Colonic mucosa (tissue), 4 donors: ENCODE results near the gene PHF19. TPM values are rescaled to one million over a fixed set of nuclear protein-coding genes. Genes with fewer than 3 reads are reported as not detected.
A peak's percentile ranks its signal among the peaks of the same experiment; 100 is the strongest.

Experiments
- DNase-seq: peaks from one replicate; pipeline ENCODE4 v3.0.0-alpha.2; 2020
- H3K27ac ChIP-seq: fragments of 200-600 bp; one replicate; pipeline ENCODE4 v1.8.0; 2021
- H3K27me3 ChIP-seq: fragments of 200-600 bp; one replicate; pipeline ENCODE4 v1.8.0; 2021
- H3K36me3 ChIP-seq: fragments of 200-600 bp; one replicate; pipeline ENCODE4 v1.8.0; 2021
- H3K4me1 ChIP-seq: fragments of 200-600 bp; one replicate; pipeline ENCODE4 v1.8.0; 2021; ENCODE audit warnings: mild to moderate bottlenecking
- H3K4me3 ChIP-seq: fragments of 200-600 bp; one replicate; pipeline ENCODE4 v1.8.0; 2021
- H3K9ac ChIP-seq, 2 donors: one replicate each; pipeline ENCODE4 v1.7.0; 2013; ENCODE audit warnings: control low read depth in 2 of 2, low read depth in 2 of 2, low read length in 2 of 2
- H3K9me3 ChIP-seq: fragments of 200-600 bp; one replicate; pipeline ENCODE4 v1.8.0; 2021
- intact Hi-C: fragments of 100-400 bp; cut with DNase I; formaldehyde crosslinking; loops from one replicate; pipeline ENCODE4 v1.14.1; 2022
- total RNA-seq, 2 donors: library from RNA; stranded (reverse); fragmentation: NEBNext Ultra II Directional in 1 of 2; extraction: Animal tissue kit (Norgen Biotek cat#: 25700) in 1 of 2; gene quantifications; one replicate each; pipeline ENCODE4 v1.2.1, GENCODE V29; 2021
- TF ChIP-seq, protein P1 (sequence below): fragments of 200-600 bp; IDR thresholded peaks from one replicate; pipeline ENCODE4 v1.8.0; 2022; ENCODE audit warnings: antibody characterized with exemption, mild to moderate bottlenecking
- donor health status: healthy.
- donor health status: DM: no; HTN: no; CAD: no.
- donor health status: DM: no; HTN: no; CAD: no.

PHF19 gene
- total RNA-seq, 2 donors from 2014 or later, result 23.8 to 50.3 TPM

DNA sequence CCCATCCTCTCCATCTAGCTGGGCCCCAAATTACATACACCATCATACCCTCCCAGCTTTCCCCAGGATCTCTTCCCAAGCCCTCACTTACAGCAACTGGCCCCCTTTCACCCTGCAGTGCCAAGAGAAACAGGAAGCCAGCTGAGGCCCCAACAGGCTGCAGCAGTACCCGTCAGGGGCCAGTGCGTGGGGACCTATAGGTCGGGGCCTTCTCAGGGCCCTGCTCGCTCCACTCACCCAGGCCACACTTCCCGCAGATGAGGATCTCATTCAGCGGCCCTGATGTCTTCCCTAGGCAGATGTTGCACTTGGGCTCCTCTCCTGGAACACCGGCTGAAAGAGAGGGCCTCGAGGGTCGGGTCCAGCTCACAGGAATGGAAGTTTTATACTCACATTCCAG, 6.8 kb downstream of the PHF19 start:
- Histone ChIP-seq H3K36me3 (no peaks in the 10 kb centered on the region), H3K4me1 (peaks cover 9% of the 10 kb centered on the region), H3K27me3 (no peaks in the 10 kb centered on the region), H3K27ac (no peak overlapping the region), H3K9me3 (no peaks in the 10 kb centered on the region), H3K9ac (no peak overlapping the region), H3K4me3 (no peak overlapping the region)
- TF ChIP-seq, protein P1, sequence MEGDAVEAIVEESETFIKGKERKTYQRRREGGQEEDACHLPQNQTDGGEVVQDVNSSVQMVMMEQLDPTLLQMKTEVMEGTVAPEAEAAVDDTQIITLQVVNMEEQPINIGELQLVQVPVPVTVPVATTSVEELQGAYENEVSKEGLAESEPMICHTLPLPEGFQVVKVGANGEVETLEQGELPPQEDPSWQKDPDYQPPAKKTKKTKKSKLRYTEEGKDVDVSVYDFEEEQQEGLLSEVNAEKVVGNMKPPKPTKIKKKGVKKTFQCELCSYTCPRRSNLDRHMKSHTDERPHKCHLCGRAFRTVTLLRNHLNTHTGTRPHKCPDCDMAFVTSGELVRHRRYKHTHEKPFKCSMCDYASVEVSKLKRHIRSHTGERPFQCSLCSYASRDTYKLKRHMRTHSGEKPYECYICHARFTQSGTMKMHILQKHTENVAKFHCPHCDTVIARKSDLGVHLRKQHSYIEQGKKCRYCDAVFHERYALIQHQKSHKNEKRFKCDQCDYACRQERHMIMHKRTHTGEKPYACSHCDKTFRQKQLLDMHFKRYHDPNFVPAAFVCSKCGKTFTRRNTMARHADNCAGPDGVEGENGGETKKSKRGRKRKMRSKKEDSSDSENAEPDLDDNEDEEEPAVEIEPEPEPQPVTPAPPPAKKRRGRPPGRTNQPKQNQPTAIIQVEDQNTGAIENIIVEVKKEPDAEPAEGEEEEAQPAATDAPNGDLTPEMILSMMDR, result no peak
- intact Hi-C loops, result no loop called here
- no peak for DNase-seq

- H3K9me3 ChIP-seq, result no peaks in the 10 kb centered on the region
- TF ChIP-seq, protein P1, result no peak
- H3K9ac ChIP-seq, result peak overlapping the region in 1 of 2 donors; percentile 79
- intact Hi-C loops, result loop anchor here (5.0 kb wide), 1 partner anchor 68 kb away; no protein-coding TSS in a partner anchor
- no peak for DNase-seq
- no peak overlapping the region for H3K4me3 ChIP-seq
- H3K27me3 ChIP-seq, result no peaks in the 10 kb centered on the region
- H3K36me3 ChIP-seq, result no peaks in the 10 kb centered on the region
- H3K27ac ChIP-seq, result peak overlapping the region; percentile 67
- peaks cover 9% of the 10 kb centered on the region for H3K4me1 ChIP-seq
These were observed 7.3 kb downstream of the PHF19 start for GRCh38 chr9:120869726-120870125.

DNA sequence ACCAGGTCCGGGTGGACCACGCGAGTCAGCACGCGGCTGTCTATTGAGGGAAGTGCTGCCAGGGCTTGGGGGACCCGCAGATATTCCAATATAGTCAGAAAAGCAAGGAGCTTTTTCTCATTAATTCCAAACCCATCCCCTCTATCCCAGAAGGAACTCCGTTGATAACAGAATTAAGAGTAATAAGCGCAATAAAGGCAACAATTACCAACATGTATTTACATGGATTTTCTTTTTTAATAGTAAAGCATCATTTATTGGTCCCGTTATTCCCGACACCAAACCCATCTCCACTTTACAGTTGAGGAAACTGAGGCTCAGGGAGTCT, 7.7 kb downstream of the PHF19 start:
- Histone ChIP-seq H3K9me3 (no peaks in the 10 kb centered on the region), H3K4me3 (peak overlapping the region; percentile 42), H3K4me1 (peaks cover 9% of the 10 kb centered on the region), H3K36me3 (no peaks in the 10 kb centered on the region), H3K27ac (peak overlapping the region; percentile 67), H3K9ac (peak overlapping the region; percentile 75 to 79), H3K27me3 (no peaks in the 10 kb centered on the region)
- DNase-seq, result no peak
- intact Hi-C loops, result loop anchor here (5.0 kb wide), 1 partner anchor 68 kb away; no protein-coding TSS in a partner anchor
- TF ChIP-seq, protein P1, result no peak

DNA sequence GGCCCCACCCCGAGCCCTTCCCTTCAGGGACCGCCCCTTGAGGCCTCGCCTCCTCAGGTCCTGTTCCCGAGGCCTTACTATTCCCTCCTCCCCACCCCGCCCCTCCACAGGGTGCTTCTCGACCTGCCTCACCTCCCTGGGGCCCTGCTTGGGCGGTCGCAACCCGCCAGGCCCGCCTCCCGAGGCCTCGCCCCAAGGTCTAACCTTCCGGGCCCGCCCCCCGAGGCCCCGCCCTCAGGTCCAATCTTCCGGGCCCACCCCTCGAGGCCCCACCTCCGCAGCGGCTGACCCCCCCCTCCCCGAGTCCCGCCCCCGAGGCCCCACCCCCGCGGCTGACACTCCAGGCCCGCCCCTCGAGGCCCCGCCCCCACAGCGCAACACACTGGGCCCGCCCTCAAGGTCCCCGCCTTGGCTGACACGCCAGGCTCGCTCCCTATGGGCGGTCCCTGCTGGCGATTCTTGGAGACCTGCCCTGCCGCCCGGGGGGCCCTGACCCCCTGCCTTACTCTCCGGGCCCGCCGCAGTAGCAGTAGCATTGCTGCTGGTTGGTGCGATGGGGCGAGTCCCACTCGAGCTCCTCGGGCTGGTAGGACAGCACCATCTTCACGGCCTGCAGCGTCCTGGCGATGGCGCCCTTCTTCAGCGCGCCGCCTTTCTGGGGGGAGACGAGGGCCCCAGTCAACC, 8.2 kb downstream of the PHF19 start:
- H3K9ac ChIP-seq, result peak overlapping the region; percentile 75 to 79
- H3K36me3 ChIP-seq, result no peaks in the 10 kb centered on the region

DNA sequence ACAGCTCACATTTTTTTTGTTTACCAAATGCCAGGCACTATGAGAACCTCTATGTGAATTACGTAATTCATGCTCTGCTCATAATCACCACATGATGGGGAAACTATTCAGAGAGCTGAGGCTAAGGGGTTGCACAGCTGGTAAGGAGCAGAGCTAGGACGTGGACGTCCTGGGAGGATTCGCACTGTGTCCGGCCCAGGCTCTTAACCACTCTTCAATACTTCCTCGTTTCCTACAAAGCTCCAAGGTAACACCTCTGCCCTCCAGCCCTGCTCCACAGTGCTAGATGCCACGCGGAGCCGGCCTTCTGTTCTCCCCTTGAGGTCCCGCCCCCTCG, 8.7 kb downstream of the PHF19 start:
- Histone ChIP-seq H3K9me3 (no peaks in the 10 kb centered on the region), H3K27me3 (no peaks in the 10 kb centered on the region), H3K27ac (peak overlapping the region; percentile 65), H3K9ac (peak overlapping the region in 1 of 2 donors; percentile 66), H3K4me3 (peak overlapping the region; percentile 22), H3K36me3 (no peaks in the 10 kb centered on the region), H3K4me1 (peaks cover 9% of the 10 kb centered on the region)
- no peak for DNase-seq
- TF ChIP-seq, protein P1, result no peak
- intact Hi-C loops, result loop anchor here (5.0 kb wide), 1 partner anchor 69 kb away; no protein-coding TSS in a partner anchor

More for the DNA sequence above, 8.2 kb downstream of the PHF19 start:
- DNase-seq, result peak; percentile 99
- Histone ChIP-seq H3K9me3 (no peaks in the 10 kb centered on the region), H3K4me1 (peaks cover 9% of the 10 kb centered on the region), H3K27ac (peak overlapping the region; percentile 67), H3K27me3 (no peaks in the 10 kb centered on the region), H3K4me3 (peak overlapping the region; percentile 42)
- TF ChIP-seq, protein P1, result no peak
- intact Hi-C loops, result loop anchor here (5.0 kb wide), 1 partner anchor 68 kb away; no protein-coding TSS in a partner anchor
